ENCODE results near the gene RIPK3.

RIPK3 gene

DNA sequence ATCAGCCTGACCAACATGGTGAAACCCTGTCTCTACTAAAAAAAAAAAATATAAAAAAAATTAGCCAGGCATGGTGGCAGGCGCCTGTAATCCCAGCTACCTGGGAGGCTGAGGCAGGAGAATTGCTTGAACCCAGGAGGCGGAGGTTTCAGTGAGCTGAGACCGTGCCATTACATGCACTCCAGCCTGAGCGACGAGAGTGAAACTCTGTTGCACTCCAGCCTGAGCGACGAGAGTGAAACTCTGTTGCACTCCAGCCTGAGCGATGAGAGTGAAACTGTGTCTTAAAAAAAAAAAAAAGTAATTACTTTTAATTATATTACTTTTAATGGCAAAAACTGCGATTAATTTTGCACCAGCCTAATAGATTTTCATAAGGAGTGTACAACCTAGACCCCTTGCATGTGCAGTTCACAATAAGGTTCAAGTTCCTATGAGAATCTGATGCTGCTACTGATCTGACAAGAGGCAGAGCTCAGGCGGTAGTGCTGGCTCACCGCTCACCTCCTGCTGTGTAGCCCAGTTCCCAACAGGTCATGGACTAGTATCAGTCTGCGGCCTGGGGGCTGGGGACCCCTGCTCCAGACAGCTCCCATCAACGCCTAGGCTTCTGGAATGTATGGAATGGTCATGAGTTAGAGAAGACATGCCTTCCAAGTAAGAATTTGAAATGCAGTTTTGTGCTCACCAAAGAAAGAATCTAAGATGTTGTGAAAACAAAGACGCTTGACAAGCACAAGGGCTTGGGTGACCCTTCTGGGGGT, 18.4 kb downstream of the RIPK3 start:
- no peak for DNase-seq (ENCODE audit: low read depth)

GRCh38 chr14:24317141-24317928, 22.5 kb downstream of the RIPK3 start:
- DNase-seq (ENCODE audit: low read depth): peak; percentile 42

GRCh38 chr14:24316597-24316950, 23.2 kb downstream of the RIPK3 start:
- no peak for DNase-seq (ENCODE audit: low read depth)

GRCh38 chr14:24315807-24316596, 23.8 kb downstream of the RIPK3 start:
- no peak for DNase-seq (ENCODE audit: low read depth)

GRCh38 chr14:24315243-24315806, 24.5 kb downstream of the RIPK3 start:
- DNase-seq (ENCODE audit: low read depth): no peak

- DNase-seq (ENCODE audit: low read depth): no peak
These were observed 25.2 kb downstream of the RIPK3 start for GRCh38 chr14:24314377-24315193.

GRCh38 chr14:24313913-24314312, 25.9 kb downstream of the RIPK3 start:
- DNase-seq (ENCODE audit: low read depth): no peak

- no peak for DNase-seq (ENCODE audit: low read depth)
These were observed 26.9 kb downstream of the RIPK3 start for GRCh38 chr14:24312736-24313507.

- no peak for DNase-seq (ENCODE audit: low read depth)
These were observed 27.8 kb downstream of the RIPK3 start for GRCh38 chr14:24311837-24312615.

GRCh38 chr14:24310646-24311604, 28.9 kb downstream of the RIPK3 start, which contains the start of gene LTB4R:
Gene LTB4R, plus strand, starts transcription at chr14:24311502. Its CDS starts 4,150 bp downstream, at chr14:24315652.
- DNase-seq (ENCODE audit: low read depth): no peak

- no peak for DNase-seq (ENCODE audit: low read depth)
These were observed 29.5 kb downstream of the RIPK3 start for GRCh38 chr14:24310265-24310645.

GRCh38 chr14:24309538-24310264, 30.1 kb downstream of the RIPK3 start, which contains the start of gene LTB4R2:
Gene LTB4R2, plus strand, starts transcription at chr14:24310140. Its CDS starts 525 bp downstream, at chr14:24310665.
- no peak for DNase-seq (ENCODE audit: low read depth)

DNA sequence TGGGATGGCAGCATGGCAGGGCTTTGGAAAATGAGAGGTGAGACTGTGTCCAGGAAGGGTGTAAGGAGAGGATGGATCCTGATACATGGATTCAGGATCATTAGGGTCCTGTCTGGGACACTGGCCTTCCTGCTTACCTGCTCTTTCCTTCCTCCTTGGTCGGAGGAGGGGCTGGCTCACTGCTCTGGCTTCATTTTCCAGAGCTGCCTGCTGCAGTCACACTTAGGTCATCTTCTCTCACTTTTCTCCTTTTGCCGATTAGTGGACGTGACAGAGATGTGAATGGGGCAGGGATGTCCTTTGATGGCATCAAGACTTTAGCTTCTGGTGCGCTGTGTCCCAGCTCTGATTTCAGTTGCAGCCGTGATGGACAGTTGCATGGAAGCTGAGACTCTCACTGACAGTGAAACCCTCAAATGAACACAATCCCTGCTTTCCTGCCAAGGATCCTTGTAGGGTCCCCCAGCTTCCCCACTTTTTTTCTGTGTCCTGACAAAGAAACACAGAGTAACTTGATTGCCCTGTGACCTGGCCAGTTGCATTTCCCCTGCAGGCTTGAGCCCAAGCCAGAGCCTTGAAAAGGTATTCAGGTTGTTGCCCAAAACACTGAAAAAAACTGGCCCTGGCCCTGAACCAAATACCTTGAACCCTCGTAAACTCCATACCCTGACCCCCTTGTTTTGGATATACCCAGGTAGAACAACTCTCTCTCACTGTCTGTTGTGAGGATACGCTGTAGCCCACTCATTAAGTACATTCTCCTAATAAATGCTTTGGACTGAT, 31.3 kb downstream of the RIPK3 start:
- DNase-seq (ENCODE audit: low read depth): no peak

- no peak for DNase-seq (ENCODE audit: low read depth)
These were observed 32.0 kb downstream of the RIPK3 start, which contains the start of gene CIDEB for GRCh38 chr14:24307575-24308341. Gene CIDEB, minus strand, starts transcription at chr14:24307977. Its CDS starts 119 bp downstream, at chr14:24307858.

DNA sequence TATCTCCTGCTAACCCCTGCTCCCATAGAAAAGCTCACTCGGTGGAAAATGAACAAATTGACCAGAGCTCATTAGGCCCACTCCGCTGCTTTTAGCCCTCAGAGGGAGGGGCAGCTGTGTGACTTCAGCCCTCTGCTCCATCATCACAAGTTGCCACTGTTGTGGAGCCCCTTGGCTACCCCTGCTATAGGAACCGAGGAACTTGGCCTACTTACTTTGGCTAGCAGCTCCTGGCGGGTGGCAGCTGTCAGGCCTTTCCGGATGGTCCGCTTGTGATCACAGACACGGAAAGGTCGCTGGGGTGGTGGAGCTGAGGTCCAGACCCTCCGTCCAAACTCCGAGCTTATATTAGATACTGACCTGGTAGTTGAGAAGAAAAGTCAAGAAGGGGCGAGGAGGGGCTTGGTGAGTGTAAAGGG, 32.6 kb downstream of the RIPK3 start:
- no peak for DNase-seq (ENCODE audit: low read depth)

GRCh38 chr14:24304019-24304387, 35.8 kb downstream of the RIPK3 start:
- DNase-seq (ENCODE audit: low read depth): no peak

All from HS-5 (cell line).